ENCODE results near the gene CEACAM20. TPM values are rescaled to one million over a fixed set of nuclear protein-coding genes. Genes with fewer than 3 reads are reported as not detected.

CEACAM20 gene
- total RNA-seq (under 1 TPM in 1 of 5 donors, not detected in 4; 0.55 TPM), polyA plus RNA-seq (not detected)
- long read RNA-seq, donor 1: 0 reads
- long read RNA-seq, donor 2: 0 reads
- long read RNA-seq, donor 3: 0 reads
- long read RNA-seq, donor 4: 0 reads
- long read RNA-seq, donor 5: 0 reads
- long read RNA-seq, donor 6: 0 reads
- long read RNA-seq, donor 7: 0 reads
- long read RNA-seq, donor 8: 0 reads
- long read RNA-seq, donor 9: 0 reads
- long read RNA-seq, donor 10: 0 reads

GRCh38 chr19:44529536-44529935 lies at the start of gene CEACAM20:
Gene CEACAM20, minus strand, starts transcription at chr19:44529675. Its CDS starts 166 bp downstream, at chr19:44529509.
- H3K4me3 ChIP-seq: no peak within 1 kb of the TSS
- intact Hi-C loops (cut with DNase I; ENCODE audit: low total_unique reads): no loop called here

GRCh38 chr19:44577566-44577874 lies 48.0 kb upstream of the CEACAM20 start:
- intact Hi-C loops (cut with DNase I; ENCODE audit: low total_unique reads): no loop called here
- H3K4me1 ChIP-seq: no peaks in the 10 kb centered on the region
- WGBS, 5 donors: 40 to 64% (median 60%) methylated on average over 1 of the region's 1 CpG
- no peaks in the 10 kb centered on the region for H3K27me3 ChIP-seq
- H3K36me3 ChIP-seq: no peaks in the 10 kb centered on the region
- H3K9me3 ChIP-seq: no peaks in the 10 kb centered on the region
- no peak for TF ChIP-seq POLR2A (IDR thresholded peaks at IDR 0.05)
- no peak for TF ChIP-seq CTCF (IDR thresholded peaks at IDR 0.05)
- no peak for TF ChIP-seq EP300 (IDR thresholded peaks at IDR 0.05)
- no peak for TF ChIP-seq POLR2AphosphoS5 (IDR thresholded peaks at IDR 0.05)
- no peak for DNase-seq
- no peak overlapping the region for H3K4me3 ChIP-seq
- H3K27ac ChIP-seq: no peak overlapping the region

More at GRCh38 chr19:44529536-44529935, at the start of gene CEACAM20:
- DNase-seq: no peak
- 39 to 59% (median 46%) methylated on average over 9 of the region's 9 CpGs for WGBS, 5 donors
- Histone ChIP-seq H3K27me3 (peaks cover 0 to 58% (median 0%) of the 10 kb centered on the region in 3 donors), H3K36me3 (no peaks in the 10 kb centered on the region), H3K9me3 (peaks cover 0 to 15% (median 2%) of the 10 kb centered on the region in 4 donors), H3K27ac (no peak within 1 kb of the TSS), H3K4me1 (no peaks in the 10 kb centered on the region)
- TF ChIP-seq EP300 (IDR thresholded peaks at IDR 0.05): no peak
- no peak for TF ChIP-seq CTCF (IDR thresholded peaks at IDR 0.05)
- no peak for TF ChIP-seq POLR2A (IDR thresholded peaks at IDR 0.05)
- TF ChIP-seq POLR2AphosphoS5 (IDR thresholded peaks at IDR 0.05): no peak

GRCh38 chr19:44576843-44577565 lies 47.5 kb upstream of the CEACAM20 start:
- H3K4me1 ChIP-seq: no peaks in the 10 kb centered on the region
- H3K9me3 ChIP-seq: no peaks in the 10 kb centered on the region
- H3K27me3 ChIP-seq: peaks cover 0 to 2% (median 0%) of the 10 kb centered on the region in 3 donors
- WGBS, 5 donors: 60 to 64% (median 61%) methylated on average over 8 of the region's 8 CpGs
- no peak for TF ChIP-seq POLR2A (IDR thresholded peaks at IDR 0.05)
- TF ChIP-seq CTCF (IDR thresholded peaks at IDR 0.05): peak in 5 of 7 experiments; percentile 46 to 69 (median 54)
- no peak for TF ChIP-seq EP300 (IDR thresholded peaks at IDR 0.05)
- TF ChIP-seq POLR2AphosphoS5 (IDR thresholded peaks at IDR 0.05): no peak
- H3K36me3 ChIP-seq: no peaks in the 10 kb centered on the region
- no peak overlapping the region for H3K27ac ChIP-seq
- intact Hi-C loops (cut with DNase I; ENCODE audit: low total_unique reads): no loop called here
- DNase-seq: peak; percentile 56 to 80
- no peak overlapping the region for H3K4me3 ChIP-seq

- peaks cover 0 to 3% (median 2%) of the 10 kb centered on the region in 4 donors for H3K4me1 ChIP-seq
- intact Hi-C loops (cut with DNase I; ENCODE audit: low total_unique reads): no loop called here
- DNase-seq: no peak
- TF ChIP-seq POLR2AphosphoS5 (IDR thresholded peaks at IDR 0.05) (no peak), POLR2A (IDR thresholded peaks at IDR 0.05) (no peak)
- H3K9me3 ChIP-seq: no peaks in the 10 kb centered on the region
- H3K4me3 ChIP-seq: no peak overlapping the region
- H3K27ac ChIP-seq: no peak overlapping the region
- no peaks in the 10 kb centered on the region for H3K36me3 ChIP-seq
- WGBS, 5 donors: 75 to 86% (median 80%) methylated on average over 11 of the region's 11 CpGs
- H3K27me3 ChIP-seq: peaks cover 0 to 11% (median 0%) of the 10 kb centered on the region in 3 donors
Observed at GRCh38 chr19:44575116-44575700, 45.7 kb upstream of the CEACAM20 start.

Measured in stomach (tissue), 19 donors.